HT1080 (cell line): ENCODE measurements around the gene PIK3R3. TPM values are rescaled to one million over a fixed set of nuclear protein-coding genes. Genes with fewer than 3 reads are reported as not detected.
A peak's percentile ranks its signal among the peaks of the same experiment; 100 is the strongest.
"Not testable (repeated sequence)": the region's sequence is repeated elsewhere in the genome, so short reads cannot be mapped to it uniquely, and the experiment has no call there.

ENCODE experiments used
- DNase-seq: peaks from one replicate; pipeline ENCODE4 v3.0.0-alpha.2; 2015; ENCODE audit warnings: low read depth
- total RNA-seq: library from RNA; depleted of rRNA; stranded (reverse); fragments of >200 nt; shearing (Covaris generic); gene quantifications from 2 replicates; pipeline ENCODE4 v1.2.3, GENCODE V29; 2014

Gene PIK3R3
- total RNA-seq, 1 experiment from 2014 or later = 2.6 TPM

GRCh38 chr1:46070164-46070814 lies 62.1 kb downstream of the PIK3R3 start:
- no peak for DNase-seq

- no peak for DNase-seq
These were observed 63.9 kb downstream of the PIK3R3 start for GRCh38 chr1:46068525-46068924.

GRCh38 chr1:46067652-46068051 lies 64.8 kb downstream of the PIK3R3 start:
- DNase-seq = no peak

GRCh38 chr1:46065405-46065804 lies 67.0 kb downstream of the PIK3R3 start:
- DNase-seq = no peak

- no peak for DNase-seq
These were observed 67.7 kb downstream of the PIK3R3 start for GRCh38 chr1:46064708-46065107.

- DNase-seq = peak; percentile 26
These were observed 69.6 kb downstream of the PIK3R3 start for GRCh38 chr1:46062651-46063319.

GRCh38 chr1:46061146-46061545 lies 71.3 kb downstream of the PIK3R3 start:
- no peak for DNase-seq

GRCh38 chr1:46058936-46059335 lies 73.5 kb downstream of the PIK3R3 start:
- DNase-seq = no peak

- DNase-seq = no peak
These were observed 74.6 kb downstream of the PIK3R3 start for GRCh38 chr1:46057781-46058180.

- not testable (repeated sequence) for DNase-seq
These were observed 75.2 kb downstream of the PIK3R3 start for GRCh38 chr1:46057215-46057614.

GRCh38 chr1:46056325-46056724 lies 76.1 kb downstream of the PIK3R3 start:
- no peak for DNase-seq

GRCh38 chr1:46053734-46054133 lies 78.7 kb downstream of the PIK3R3 start:
- DNase-seq = no peak

- DNase-seq = no peak
These were observed 88.3 kb downstream of the PIK3R3 start for GRCh38 chr1:46044116-46044515.

GRCh38 chr1:46043458-46044017 lies 88.9 kb downstream of the PIK3R3 start:
- DNase-seq = no peak

GRCh38 chr1:46041974-46042373 lies 90.5 kb downstream of the PIK3R3 start:
- no peak for DNase-seq

- no peak for DNase-seq
These were observed 90.9 kb downstream of the PIK3R3 start for GRCh38 chr1:46041551-46041950.

GRCh38 chr1:46039571-46040052 lies 92.8 kb downstream of the PIK3R3 start:
- DNase-seq = peak; percentile 63

- peak; percentile 80 for DNase-seq
These were observed 95.3 kb downstream of the PIK3R3 start for GRCh38 chr1:46036894-46037839.

GRCh38 chr1:46034601-46035516 lies 97.6 kb downstream of the PIK3R3 start:
- DNase-seq = no peak

- DNase-seq = no peak
These were observed 101.4 kb downstream of the PIK3R3 start for GRCh38 chr1:46030876-46031660.
